ENCODE results near the gene SF3B2. TPM values are rescaled to one million over a fixed set of nuclear protein-coding genes. Genes with fewer than 3 reads are reported as not detected.
A peak's percentile ranks its signal among the peaks of the same experiment; 100 is the strongest.

The SF3B2 gene
- polyA plus RNA-seq, 1 of the 3 experiments (the other 2 are of a cell fraction), result 128 TPM

- Histone ChIP-seq H3K4me1 (ENCODE audit: control insufficient read depth in 1 of 2, insufficient read depth in 2 of 2, low read depth in 1 of 2, low read length in 1 of 2) (peaks cover 47 to 51% of the 10 kb centered on the region in 2 experiments), H3K9me2 (no peaks in the 10 kb centered on the region), H3K36me3 (replicated peaks in 1 of 2; ENCODE audit: control insufficient read depth in 1 of 2, insufficient read depth in 2 of 2, low read length in 1 of 2) (peaks cover 0 to 4% of the 10 kb centered on the region in 2 experiments), H3K27me3 (ENCODE audit: insufficient read depth) (no peaks in the 10 kb centered on the region), H3K9ac (no peak overlapping the region; the same call in 1 of the 2 replicates), H3K27ac (ENCODE audit: low read depth in 2 of 2, low read length in 1 of 2) (peak overlapping the region; percentile 80 to 94), H3F3A (replicated peaks; ENCODE audit: insufficient read depth) (peaks cover 24% of the 10 kb centered on the region), H4K20me1 (ENCODE audit: insufficient read depth) (peaks cover 55% of the 10 kb centered on the region), H3K9me3 (no peaks in the 10 kb centered on the region), H3K4me3 (ENCODE audit: low read depth in 2 of 2, low read length in 1 of 2) (peak overlapping the region in 1 of 2 experiments; percentile 18; a peak in 1 of 4 replicates), H2AFZ (ENCODE audit: low read depth) (no peak overlapping the region), H3K4me2 (peak overlapping the region; percentile 46; the same call in 1 of the 2 replicates), H3K79me2 (ENCODE audit: insufficient read depth) (peaks cover 100% of the 10 kb centered on the region)
- POLR2A ChIA-PET, result no interaction called here
- CTCF ChIA-PET, result interaction anchor here (1.0 to 8.2 kb wide), 3 partner anchors 13 to 43 kb away, joined by 3 to 71 read pairs (median 4); partner anchors contain the start of gene PACS1
- peak; percentile 78 for DNase-seq
- 25% methylated on average over 4 of the region's 4 CpGs for WGBS (ENCODE audit: low lambda C conversion rate)
- TF ChIP-seq JUND (IDR thresholded peaks at IDR 0.05) (no peak), PBX3 (IDR thresholded peaks at IDR 0.05) (peak; percentile 34; the same call in 1 of the 2 replicates), REST (IDR thresholded peaks at IDR 0.05; ENCODE audit: low read depth, low read length) (no peak), GABPA (IDR thresholded peaks at IDR 0.05; ENCODE audit: low read depth) (no peak), RCOR1 (IDR thresholded peaks at IDR 0.05; ENCODE audit: low read length) (peak; percentile 76), EP300 (IDR thresholded peaks at IDR 0.05; ENCODE audit: borderline replicate concordance in 1 of 2, low read depth in 1 of 2, low read length in 1 of 2) (peak in 1 of 2 experiments; percentile 58; a peak in 1 of 4 replicates), GATA2 (CRISPR knock-in tag; IDR thresholded peaks at IDR 0.05) (peak; percentile 64), NFIC (IDR thresholded peaks at IDR 0.05; ENCODE audit: borderline replicate concordance) (peak; percentile 80), TCF12 (IDR thresholded peaks at IDR 0.05) (peak; percentile 53)
Measured at GRCh38 chr11:66082946-66083698, 31.0 kb downstream of the SF3B2 start.

GRCh38 chr11:66083767-66084166 lies 31.6 kb downstream of the SF3B2 start:
- peaks cover 100% of the 10 kb centered on the region for H3K79me2 ChIP-seq (ENCODE audit: insufficient read depth)
- peaks cover 18% of the 10 kb centered on the region for H3F3A ChIP-seq (replicated peaks; ENCODE audit: insufficient read depth)
- peaks cover 4 to 5% of the 10 kb centered on the region in 2 experiments for H3K36me3 ChIP-seq (replicated peaks in 1 of 2; ENCODE audit: control insufficient read depth in 1 of 2, insufficient read depth in 2 of 2, low read length in 1 of 2)
- peaks cover 55% of the 10 kb centered on the region for H4K20me1 ChIP-seq (ENCODE audit: insufficient read depth)
- H3K9ac ChIP-seq, result no peak overlapping the region; the same call in 1 of the 2 replicates
- no peak overlapping the region for H2AFZ ChIP-seq (ENCODE audit: low read depth)
- DNase-seq, result no peak
- ChIA-PET CTCF (interaction anchor here (1.0 to 8.2 kb wide), 6 partner anchors 14 to 50 kb away, joined by 3 to 71 read pairs (median 4); partner anchors contain the start of genes PACS1 and SF3B2), POLR2A (no interaction called here)
- H3K27ac ChIP-seq (ENCODE audit: low read depth in 2 of 2, low read length in 1 of 2), result peak overlapping the region; percentile 80 to 94
- H3K9me3 ChIP-seq, result no peaks in the 10 kb centered on the region
- no peaks in the 10 kb centered on the region for H3K27me3 ChIP-seq (ENCODE audit: insufficient read depth)
- peaks cover 47 to 51% of the 10 kb centered on the region in 2 experiments for H3K4me1 ChIP-seq (ENCODE audit: control insufficient read depth in 1 of 2, insufficient read depth in 2 of 2, low read depth in 1 of 2, low read length in 1 of 2)
- WGBS (ENCODE audit: low lambda C conversion rate), result 88% methylated on average over 3 of the region's 3 CpGs
- H3K9me2 ChIP-seq, result no peaks in the 10 kb centered on the region
- peak overlapping the region; percentile 46; the same call in 1 of the 2 replicates for H3K4me2 ChIP-seq
- no peak overlapping the region for H3K4me3 ChIP-seq (ENCODE audit: low read depth in 2 of 2, low read length in 1 of 2)
- TF ChIP-seq GATA2 (CRISPR knock-in tag; IDR thresholded peaks at IDR 0.05) (no peak), POLR2AphosphoS5 (IDR thresholded peaks at IDR 0.05; ENCODE audit: low read depth, low read length) (no peak), ZBTB33 (IDR thresholded peaks at IDR 0.05; ENCODE audit: borderline replicate concordance, low read depth) (no peak), FOXJ3 (CRISPR knock-in tag; IDR thresholded peaks at IDR 0.05) (no peak), NRF1 (IDR thresholded peaks at IDR 0.05; ENCODE audit: low read depth, low read length) (no peak), SIN3A (IDR thresholded peaks at IDR 0.05; ENCODE audit: borderline replicate concordance, low read depth, low read length) (no peak), YY1 (IDR thresholded peaks at IDR 0.05; ENCODE audit: low read depth) (no peak), RAD21 (IDR thresholded peaks at IDR 0.05; ENCODE audit: low read length) (no peak), MAX (IDR thresholded peaks at IDR 0.05; ENCODE audit: low read depth) (0 out of 2 replicates have a peak, but pooled peaks have one; percentile 31), FOSL2 (IDR thresholded peaks at IDR 0.05; ENCODE audit: borderline replicate concordance, low read depth) (no peak)
- TF ChIP-seq, protein P1, sequence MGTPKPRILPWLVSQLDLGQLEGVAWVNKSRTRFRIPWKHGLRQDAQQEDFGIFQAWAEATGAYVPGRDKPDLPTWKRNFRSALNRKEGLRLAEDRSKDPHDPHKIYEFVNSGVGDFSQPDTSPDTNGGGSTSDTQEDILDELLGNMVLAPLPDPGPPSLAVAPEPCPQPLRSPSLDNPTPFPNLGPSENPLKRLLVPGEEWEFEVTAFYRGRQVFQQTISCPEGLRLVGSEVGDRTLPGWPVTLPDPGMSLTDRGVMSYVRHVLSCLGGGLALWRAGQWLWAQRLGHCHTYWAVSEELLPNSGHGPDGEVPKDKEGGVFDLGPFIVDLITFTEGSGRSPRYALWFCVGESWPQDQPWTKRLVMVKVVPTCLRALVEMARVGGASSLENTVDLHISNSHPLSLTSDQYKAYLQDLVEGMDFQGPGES (IDR thresholded peaks at IDR 0.05; ENCODE audit: low read depth, low read length), result no peak

Data from SK-N-SH (cell line).